GM12891 (cell line): ENCODE results near the gene AIDA.
"Not testable (repeated sequence)": the region's sequence is repeated elsewhere in the genome, so short reads cannot be mapped to it uniquely, and the experiment has no call there.

Experiments
- DNase-seq: peaks from one replicate; pipeline ENCODE4 v3.0.0; 2011; ENCODE audit warnings: low spot score; ENCODE audit not compliant: insufficient read length
- FAIRE-seq: peaks from 2 replicates; lab custom pipeline; 2011; peaks lifted over from hg19 to GRCh38; lab: Jason Lieb, UNC
- PAX5 ChIP-seq: IDR thresholded peaks from 2 replicates; pipeline ENCODE4 v1.6.1; 2011; ENCODE audit warnings: low read length, moderate library complexity, mild to moderate bottlenecking; ENCODE audit not compliant: insufficient read depth, severe bottlenecking
- POLR2A ChIP-seq: IDR thresholded peaks from 2 replicates; pipeline ENCODE4 v1.6.1; 2011; ENCODE audit warnings: low read depth, low read length, control low read depth
- POLR2AphosphoS5 ChIP-seq: IDR thresholded peaks from 2 replicates; pipeline ENCODE4 v1.6.1; 2011; ENCODE audit warnings: low read depth, low read length, control low read depth
- POU2F2 ChIP-seq: IDR thresholded peaks from 2 replicates; pipeline ENCODE4 v1.6.1; 2011; ENCODE audit warnings: low read depth, mild to moderate bottlenecking, control low read depth, low read length, moderate library complexity
- SPI1 ChIP-seq: IDR thresholded peaks from 2 replicates; pipeline ENCODE4 v1.6.1; 2011; ENCODE audit warnings: low read depth, low read length, control low read depth
- TAF1 ChIP-seq: IDR thresholded peaks from 2 replicates; pipeline ENCODE4 v1.6.1; 2011; ENCODE audit warnings: low read depth, low read length, control low read depth

Gene AIDA

DNA sequence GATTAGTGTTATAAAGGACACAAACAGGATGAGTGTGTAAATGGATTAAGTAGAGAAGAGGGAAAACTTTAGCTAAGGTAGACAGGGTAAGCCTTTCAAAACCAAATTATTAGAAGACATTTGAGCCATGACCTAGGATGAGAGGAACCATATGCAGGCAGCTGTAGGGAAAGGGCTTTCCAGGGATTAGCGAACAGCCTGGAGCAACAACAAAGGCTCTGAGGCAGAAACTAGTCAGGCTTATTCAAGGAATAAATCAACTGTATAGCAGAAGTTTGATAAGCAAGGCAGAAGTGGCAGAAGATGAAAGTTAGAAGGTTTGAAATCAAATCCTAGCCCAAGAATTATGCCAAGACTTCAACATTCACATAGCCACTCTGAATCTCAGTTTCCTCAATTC, 21.3 kb downstream of the AIDA start:
- DNase-seq: no peak
- no peak for TF ChIP-seq PAX5
- TF ChIP-seq POLR2AphosphoS5: no peak
- no peak for TF ChIP-seq POU2F2
- no peak for TF ChIP-seq POLR2A
- TF ChIP-seq SPI1: no peak
- TF ChIP-seq TAF1: no peak
- FAIRE-seq: no peak

DNA sequence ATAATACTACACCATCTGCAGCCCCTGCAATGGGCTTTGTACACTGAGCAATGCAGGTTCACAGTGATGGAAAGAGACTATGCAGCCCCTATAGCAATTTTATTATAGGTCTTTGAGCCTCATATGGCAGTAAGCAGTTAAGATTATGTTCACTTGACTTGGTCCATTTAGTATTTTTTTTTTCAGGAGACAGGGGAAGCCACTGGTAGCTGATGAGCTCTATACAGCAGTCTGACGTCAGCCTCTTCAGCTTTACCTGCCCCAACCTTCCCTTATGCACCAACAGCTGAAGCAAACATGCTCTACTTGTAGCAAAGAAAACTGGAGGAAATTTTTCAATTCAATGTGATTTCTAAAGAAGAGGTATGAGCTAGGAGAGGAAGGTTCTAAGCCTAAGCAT, 32.2 kb downstream of the AIDA start:
- TF ChIP-seq TAF1 (no peak), POU2F2 (no peak), POLR2AphosphoS5 (no peak), POLR2A (no peak), SPI1 (no peak), PAX5 (no peak)
- FAIRE-seq (no peak), DNase-seq (no peak)

DNA sequence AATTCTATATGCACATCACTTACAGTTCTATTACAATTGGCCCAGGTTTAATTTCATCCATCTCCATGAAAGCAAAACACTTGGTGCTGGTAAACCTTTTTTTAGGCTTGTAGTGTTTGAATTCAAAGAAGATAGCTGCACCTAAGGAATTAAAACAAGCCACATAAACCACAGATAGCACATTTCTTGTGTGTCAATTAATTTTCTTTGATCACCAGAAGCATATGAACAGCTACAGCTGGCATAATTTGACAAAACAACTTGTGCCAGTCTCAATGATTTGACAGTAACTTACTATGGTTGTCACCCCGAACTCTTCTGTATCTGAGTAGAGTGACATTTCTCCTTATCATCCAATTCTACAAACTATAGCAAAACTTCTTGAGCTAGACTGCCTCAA, 42.2 kb downstream of the AIDA start:
- DNase-seq: no peak
- TF ChIP-seq POLR2A (no peak), TAF1 (no peak), POU2F2 (no peak), PAX5 (no peak), SPI1 (no peak), POLR2AphosphoS5 (no peak)
- FAIRE-seq: no peak

DNA sequence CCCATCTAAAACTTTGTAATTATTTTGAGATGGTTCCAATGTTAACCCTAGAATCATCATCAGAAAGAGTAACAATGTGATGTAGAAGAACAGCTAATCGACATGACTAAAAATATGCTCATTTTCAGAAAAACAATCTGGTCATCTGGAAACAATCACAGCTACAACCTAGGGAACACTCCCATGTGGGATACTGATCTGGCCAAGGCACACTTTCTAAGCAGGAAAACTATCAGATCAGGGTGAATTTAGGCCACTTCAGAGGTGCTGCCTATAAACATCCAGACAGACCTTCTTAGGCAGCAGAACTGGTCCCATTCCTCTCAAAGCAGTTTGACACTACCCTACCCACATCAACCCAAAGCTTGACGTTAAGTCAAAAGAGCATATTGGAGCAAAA, 43.2 kb downstream of the AIDA start:
- DNase-seq: not testable (repeated sequence)
- peak; percentile 60 for FAIRE-seq

DNA sequence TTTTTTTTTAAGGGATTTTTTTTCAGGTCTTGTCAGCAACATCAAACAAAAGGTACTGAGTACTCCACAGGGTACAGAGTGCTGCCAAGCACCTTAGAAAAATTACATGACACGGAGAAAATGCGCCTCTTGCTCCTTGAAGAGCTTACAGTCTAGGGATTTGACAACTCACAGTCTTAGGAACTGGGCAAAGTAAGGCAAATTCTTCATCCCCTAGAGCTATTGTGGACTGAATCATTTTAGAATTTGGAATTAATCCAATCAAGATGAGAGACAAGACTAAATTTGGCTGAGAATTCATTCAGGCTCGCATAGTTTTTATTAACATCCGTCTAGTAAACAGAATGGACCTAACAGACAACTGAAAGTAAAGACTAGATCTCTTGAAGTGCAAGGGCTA, 44.1 kb downstream of the AIDA start:
- DNase-seq, FAIRE-seq: not testable (repeated sequence)

DNA sequence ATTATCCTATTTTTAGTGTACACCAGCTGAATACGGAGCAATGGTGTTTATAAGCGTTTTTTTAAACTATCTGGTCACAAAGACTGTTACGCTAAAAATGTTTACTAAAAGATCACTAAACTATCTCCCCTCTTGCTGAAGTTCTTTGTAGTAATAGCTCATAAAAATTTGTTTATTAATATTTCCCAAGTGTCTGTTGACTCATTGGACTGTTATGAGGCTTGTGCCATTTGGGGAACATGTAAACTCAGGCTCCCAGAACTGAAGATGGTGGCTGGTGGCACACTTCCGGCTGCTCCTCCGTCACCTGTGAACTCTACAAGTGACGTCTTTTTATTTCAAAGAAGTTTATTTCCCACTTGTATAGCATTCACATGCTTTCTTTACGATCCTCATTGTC, 46.3 kb downstream of the AIDA start:
- DNase-seq (no peak), FAIRE-seq (no peak)
- TF ChIP-seq SPI1 (no peak), PAX5 (no peak), POLR2AphosphoS5 (no peak), TAF1 (no peak), POLR2A (no peak), POU2F2 (no peak)

DNA sequence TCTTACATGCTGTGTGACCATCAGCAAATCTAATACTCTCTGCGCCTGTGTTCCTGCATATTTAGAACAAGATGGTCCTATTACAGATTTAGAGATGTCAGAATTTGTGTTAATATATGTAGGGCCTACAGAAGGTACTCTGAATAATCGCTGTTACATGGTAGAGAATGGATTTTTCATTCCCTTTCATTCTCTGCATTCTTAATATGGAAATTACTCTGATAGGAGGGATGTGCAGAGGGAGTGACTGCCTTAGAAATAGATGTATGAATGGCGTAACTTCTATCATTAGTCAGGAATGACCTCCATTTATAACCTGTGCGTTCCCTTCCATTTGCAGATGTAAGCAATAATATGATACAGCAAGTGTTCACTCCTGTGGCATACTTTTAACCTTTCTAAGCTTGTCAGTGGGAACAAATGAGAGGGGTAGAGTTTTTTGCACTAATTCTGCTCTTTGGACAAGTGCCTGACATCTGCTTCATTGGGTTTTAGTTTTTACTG, 48.8 kb downstream of the AIDA start:
- no peak for DNase-seq
- FAIRE-seq: no peak
- TF ChIP-seq POU2F2 (no peak), POLR2A (no peak), TAF1 (no peak), PAX5 (no peak), SPI1 (no peak), POLR2AphosphoS5 (no peak)

DNA sequence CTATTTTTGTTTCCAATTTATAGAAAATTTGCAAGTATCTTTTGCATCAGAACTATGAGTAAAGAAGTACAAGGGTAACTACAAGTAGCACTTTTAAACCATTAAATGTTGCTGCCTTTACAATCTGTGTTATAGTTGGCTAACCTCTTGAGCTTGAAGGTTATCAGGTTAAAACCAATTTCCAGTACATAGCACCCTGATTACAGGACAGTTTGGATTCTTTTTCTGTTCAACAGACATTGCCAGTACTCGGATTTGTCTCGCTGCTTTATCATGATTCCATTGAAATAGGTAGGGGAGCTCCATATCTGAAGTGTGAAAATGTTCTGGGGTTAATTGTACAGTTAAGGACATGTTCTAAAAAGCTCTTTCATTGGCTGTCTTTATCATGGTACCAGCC, 54.4 kb downstream of the AIDA start:
- FAIRE-seq (no peak), DNase-seq (no peak)
- TF ChIP-seq TAF1 (no peak), SPI1 (no peak), POU2F2 (no peak), POLR2A (no peak), PAX5 (no peak), POLR2AphosphoS5 (no peak)

DNA sequence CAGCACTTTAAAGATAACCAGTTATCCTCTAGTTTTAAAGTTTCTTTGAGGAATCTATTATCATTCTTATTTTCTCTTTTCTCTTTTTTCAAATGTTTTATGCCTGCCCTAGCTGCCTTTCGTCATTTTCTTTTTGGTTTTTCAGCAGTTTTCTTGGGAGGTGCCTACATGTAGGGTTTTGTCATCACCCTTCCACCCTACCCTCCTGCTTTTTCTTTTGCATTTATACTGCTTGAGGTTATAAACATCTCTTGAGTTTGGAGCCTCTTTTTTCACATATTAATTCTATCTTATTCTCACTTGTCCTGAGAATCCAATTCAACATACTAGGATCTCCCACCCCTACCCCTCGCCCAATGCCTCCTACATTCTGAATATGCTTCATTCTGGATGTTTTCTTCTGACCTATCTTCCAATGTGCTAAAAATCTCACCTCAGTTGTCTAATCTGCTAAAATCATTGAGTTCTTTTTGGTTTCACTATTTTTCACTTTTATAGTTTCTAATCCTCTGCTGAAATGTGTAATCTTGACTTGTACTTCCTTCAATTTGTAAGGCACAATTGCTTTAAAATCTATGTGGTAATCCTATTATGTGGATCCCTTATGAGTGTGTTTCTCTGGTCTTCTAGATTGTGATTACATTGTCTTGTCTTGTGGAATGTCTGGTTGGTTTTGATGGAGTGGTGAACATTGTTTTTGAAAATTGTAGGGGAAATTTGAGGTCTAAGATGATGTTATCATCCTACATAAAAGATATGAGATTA, 55.7 kb downstream of the AIDA start:
- DNase-seq: no peak
- no peak for FAIRE-seq
- no peak for TF ChIP-seq POLR2AphosphoS5
- TF ChIP-seq POU2F2: no peak
- no peak for TF ChIP-seq TAF1

DNA sequence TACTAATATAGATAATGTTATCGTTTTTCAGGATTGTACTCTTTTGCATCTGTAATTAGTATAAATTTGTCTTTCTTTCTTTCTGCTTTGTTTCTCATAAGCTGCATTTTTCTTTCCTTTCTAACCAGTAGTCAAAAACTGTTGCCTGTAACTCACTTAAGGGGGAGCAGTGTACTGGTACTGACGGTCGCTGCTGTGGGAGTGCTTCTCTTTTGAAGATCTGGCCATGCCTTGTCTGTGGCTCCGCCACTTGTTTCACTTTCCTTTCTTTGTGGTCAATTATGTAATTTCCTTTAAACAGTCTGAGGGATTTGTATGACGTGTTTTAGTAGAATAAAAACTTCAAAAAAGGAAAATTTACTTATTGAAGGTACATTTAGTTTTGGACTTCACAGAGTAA, 57.4 kb downstream of the AIDA start:
- FAIRE-seq: peak; percentile 95

DNA sequence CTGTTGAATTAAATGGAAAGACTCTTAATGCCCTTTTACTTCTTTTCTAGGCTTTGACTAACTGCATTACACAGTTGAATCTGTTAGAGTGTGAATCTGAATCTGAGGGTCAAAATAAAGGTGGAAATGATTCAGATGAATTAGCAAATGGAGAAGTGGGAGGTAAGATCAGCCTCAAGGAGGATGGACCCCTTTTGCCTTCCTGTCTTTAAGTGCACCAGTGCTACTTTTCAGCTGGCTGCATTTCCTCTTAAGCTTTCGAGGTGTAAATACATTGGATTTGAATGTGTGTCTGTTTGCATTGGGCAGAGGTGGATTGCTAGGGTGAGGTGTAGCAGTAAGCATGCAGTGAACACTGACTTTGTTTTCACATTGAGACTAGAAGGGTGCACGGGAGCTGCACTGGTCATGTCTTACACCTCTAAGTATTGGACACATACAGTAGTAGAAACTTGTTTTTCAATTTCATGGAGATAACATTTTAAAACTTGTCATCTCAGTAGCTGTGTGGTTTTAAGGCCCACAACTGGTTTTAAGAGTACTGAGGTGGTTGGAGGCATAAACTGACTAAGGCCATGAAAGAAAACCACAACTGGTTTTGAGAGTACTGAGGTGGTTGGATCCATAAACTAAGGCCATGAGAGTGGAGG, 59.0 kb downstream of the AIDA start:
- peak; percentile 3 for DNase-seq
- TF ChIP-seq SPI1: peak; percentile 88
- TF ChIP-seq POLR2A: no peak
- peak; percentile 94 for FAIRE-seq

More for the DNA sequence above, 57.4 kb downstream of the AIDA start:
- DNase-seq: peak; percentile 22
- TF ChIP-seq TAF1 (no peak), PAX5 (peak; percentile 20), POU2F2 (0 out of 2 replicates have a peak, but pooled peaks have one; percentile 45)
